HepG2 (cell line): Measurements from ENCODE around the gene MLLT10. TPM values are rescaled to one million over a fixed set of nuclear protein-coding genes. Genes with fewer than 3 reads are reported as not detected.
A peak's percentile ranks its signal among the peaks of the same experiment; 100 is the strongest.

ENCODE experiments used
- BRD4 ChIP-seq: sonication (generic); formaldehyde crosslinking; IDR thresholded peaks from 2 replicates; pipeline ENCODE4 v1.4.0; 2020; ENCODE audit warnings: missing genetic modification reagents
- EP300 ChIP-seq, 3 experiments: sonication (generic) in 1 of 3; formaldehyde crosslinking in 1 of 3; IDR thresholded peaks; 2 replicates each; pipeline versions ENCODE4 v1.5.1 to v1.6.1; 2011 to 2020; ENCODE audit warnings: low read depth in 2 of 3, low read length in 2 of 3, borderline replicate concordance in 1 of 3, improper control_type of control experiment in 1 of 3, mild to moderate bottlenecking in 1 of 3, missing genetic modification reagents in 1 of 3, moderate library complexity in 1 of 3
- FIP1L1 ChIP-seq: fragments of 200-400 bp; formaldehyde crosslinking; IDR thresholded peaks from 2 replicates; pipeline ENCODE4 v1.6.1; 2018; ENCODE audit warnings: low read depth, mild to moderate bottlenecking, low read length, moderate library complexity, borderline replicate concordance; ENCODE audit not compliant: insufficient read depth
- FOXO1 ChIP-seq: sonication (generic); formaldehyde crosslinking; IDR thresholded peaks from 2 replicates; pipeline ENCODE4 v1.4.0; 2020; ENCODE audit warnings: missing genetic modification reagents
- ISX ChIP-seq: sonication (generic); formaldehyde crosslinking; conservative IDR thresholded peaks from 2 replicates; pipeline ENCODE4 v1.5.0; 2020; ENCODE audit warnings: missing genetic modification reagents
- LBX2 ChIP-seq: sonication (generic); formaldehyde crosslinking; IDR thresholded peaks from 2 replicates; pipeline ENCODE4 v1.5.0; 2020; ENCODE audit warnings: missing genetic modification reagents, mild to moderate bottlenecking, borderline replicate concordance
- NCOR1 ChIP-seq: fragments of 200-600 bp; sonication (generic); IDR thresholded peaks from 2 replicates; pipeline ENCODE4 v1.7.0; 2017; ENCODE audit warnings: antibody characterized with exemption, low read length, borderline replicate concordance
- PAXIP1 ChIP-seq: sonication (generic); formaldehyde crosslinking; conservative IDR thresholded peaks from 2 replicates; pipeline ENCODE4 v1.4.0; 2020; ENCODE audit warnings: mild to moderate bottlenecking, missing genetic modification reagents, moderate library complexity
- PLRG1 ChIP-seq: fragments of 450-650 bp; conservative IDR thresholded peaks from 2 replicates; pipeline ENCODE4 v1.6.1; 2016
- POLR2A ChIP-seq, 2 experiments: IDR thresholded peaks; 2 replicates each; pipeline ENCODE4 v1.6.1; 2011; ENCODE audit warnings: low read depth in 2 of 2, low read length in 2 of 2, mild to moderate bottlenecking in 1 of 2, moderate library complexity in 1 of 2; ENCODE audit not compliant: insufficient read depth in 1 of 2
- PPARG ChIP-seq: conservative IDR thresholded peaks from 2 replicates; pipeline ENCODE4 v1.6.1; 2016; ENCODE audit warnings: missing biosample characterization, missing genetic modification reagents
- RFX5 ChIP-seq: IDR thresholded peaks from 2 replicates; pipeline ENCODE4 v1.6.1; 2011; ENCODE audit warnings: low read depth, low read length, improper control_type of control experiment
- THRA ChIP-seq: sonication (generic); formaldehyde crosslinking; IDR thresholded peaks from 2 replicates; pipeline ENCODE4 v1.4.0; 2020; ENCODE audit warnings: missing genetic modification reagents, borderline replicate concordance
- ZNF547 ChIP-seq: sonication (generic); formaldehyde crosslinking; IDR thresholded peaks from 2 replicates; pipeline ENCODE4 v1.5.1; 2020; ENCODE audit warnings: mild to moderate bottlenecking, missing genetic modification reagents
- ZNF570 ChIP-seq: sonication (generic); formaldehyde crosslinking; IDR thresholded peaks from 2 replicates; pipeline ENCODE4 v1.4.0; 2020; ENCODE audit warnings: mild to moderate bottlenecking, missing genetic modification reagents, borderline replicate concordance
- ZNF709 ChIP-seq: sonication (generic); formaldehyde crosslinking; IDR thresholded peaks from 2 replicates; pipeline ENCODE4 v1.5.0; 2020; ENCODE audit warnings: mild to moderate bottlenecking, missing genetic modification reagents
- polyA plus RNA-seq, 8 experiments: library from polyadenylated mRNA; depleted of rRNA in 3 of 8; stranded (reverse) in 7 of 8; unstranded in 1 of 8; fragments of >200 nt; fragmentation: Illumina TruSeq in 4 of 8; extraction: Trizol in 4 of 8; gene quantifications; 2 replicates each; pipeline versions ENCODE4 v1.2.1 to v1.2.3, GENCODE V29; 2011 to 2016; ENCODE audit warnings: low read depth in 4 of 8, missing spikeins in 1 of 8, mixed read lengths in 1 of 8; ENCODE audit not compliant: insufficient read depth in 1 of 8
- total RNA-seq, 5 experiments: library from RNA; depleted of rRNA; stranded (reverse); fragments of >200 nt; fragmentation: Illumina TruSeq; extraction: Trizol; gene quantifications; 2 replicates each; pipeline ENCODE4 v1.2.3, GENCODE V29; 2016; ENCODE audit warnings: low read depth in 1 of 5
- TF ChIP-seq, protein P1 (sequence below): sonication (generic); formaldehyde crosslinking; IDR thresholded peaks from 2 replicates; pipeline ENCODE4 v1.4.0; 2020; ENCODE audit warnings: missing genetic modification reagents, mild to moderate bottlenecking, borderline replicate concordance
- TF ChIP-seq, protein P2 (sequence below): sonication (generic); formaldehyde crosslinking; IDR thresholded peaks from 2 replicates; pipeline ENCODE4 v1.4.0; 2020; ENCODE audit warnings: missing genetic modification reagents, mild to moderate bottlenecking, borderline replicate concordance

Gene MLLT10
- total and polyA plus RNA-seq, 2 of the 13 experiments (the other 11 are each of a cell fraction or from before 2014, with no cell fraction given), result 51.3 to 84.1 TPM

DNA sequence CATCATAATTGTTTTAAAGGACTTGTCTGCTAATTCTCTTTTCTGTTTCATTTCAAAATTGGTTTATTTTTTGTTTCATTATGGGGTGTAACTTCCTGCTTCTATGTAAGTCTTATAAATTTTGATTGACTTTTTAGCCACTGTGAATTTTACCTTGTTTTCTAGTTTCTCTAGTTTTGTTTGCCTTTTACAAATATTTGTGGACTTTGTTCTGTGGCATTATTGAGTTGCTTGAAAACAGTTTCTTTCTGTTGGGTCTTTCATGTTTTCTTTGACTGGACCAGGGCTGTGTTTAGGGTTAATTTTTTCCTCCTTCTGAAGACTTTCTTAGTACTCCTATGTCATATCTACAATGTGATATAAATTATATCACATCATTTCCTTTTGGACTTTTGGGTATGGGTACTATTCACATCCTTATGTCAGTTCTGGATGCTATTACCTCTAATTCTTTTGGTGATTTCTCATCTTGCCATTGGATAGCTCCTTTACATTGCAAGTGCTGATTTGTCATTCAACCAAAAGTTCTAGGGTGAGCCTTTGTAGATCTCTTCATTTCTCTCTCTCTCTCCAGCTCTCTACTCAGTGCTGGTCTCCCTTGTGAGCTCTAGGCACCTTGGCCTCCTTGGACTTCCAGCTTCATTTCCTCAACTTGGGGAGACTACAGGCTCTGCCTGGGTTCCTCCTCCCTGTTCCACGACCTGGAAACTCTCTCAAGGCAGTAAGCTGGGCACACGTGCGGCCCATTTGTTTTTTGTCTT is 36.9 kb downstream of the MLLT10 start (continued):
- peak; percentile 93 for TF ChIP-seq PAXIP1 (CRISPR knock-in tag)
- no peak for TF ChIP-seq PLRG1
- no peak for TF ChIP-seq BRD4 (CRISPR knock-in tag)
- TF ChIP-seq, protein P1, sequence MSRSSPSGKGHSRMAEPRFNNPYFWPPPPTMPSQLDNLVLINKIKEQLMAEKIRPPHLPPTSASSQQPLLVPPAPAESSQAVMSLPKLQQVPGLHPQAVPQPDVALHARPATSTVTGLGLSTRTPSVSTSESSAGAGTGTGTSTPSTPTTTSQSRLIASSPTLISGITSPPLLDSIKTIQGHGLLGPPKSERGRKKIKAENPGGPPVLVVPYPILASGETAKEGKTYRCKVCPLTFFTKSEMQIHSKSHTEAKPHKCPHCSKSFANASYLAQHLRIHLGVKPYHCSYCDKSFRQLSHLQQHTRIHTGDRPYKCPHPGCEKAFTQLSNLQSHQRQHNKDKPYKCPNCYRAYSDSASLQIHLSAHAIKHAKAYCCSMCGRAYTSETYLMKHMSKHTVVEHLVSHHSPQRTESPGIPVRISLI (CRISPR knock-in tag), result no peak
- no peak for TF ChIP-seq ZNF570 (CRISPR knock-in tag)
- no peak for TF ChIP-seq RFX5
- TF ChIP-seq ZNF709, result no peak
- no peak for TF ChIP-seq ISX (CRISPR knock-in tag)
- no peak for TF ChIP-seq FIP1L1
- TF ChIP-seq EP300 (IDR thresholded peaks at IDR 0.05; ENCODE audit: low read depth in 2 of 2, low read length in 2 of 2), result peak in 1 of 2 experiments; percentile 77; a peak in 1 of 4 replicates
- TF ChIP-seq EP300 (CRISPR knock-in tag; IDR thresholded peaks at IDR 0.05; ENCODE audit: borderline replicate concordance), result no peak
- TF ChIP-seq FOXO1 (CRISPR knock-in tag), result peak; percentile 56; the same call in 1 of the 2 replicates
- no peak for TF ChIP-seq POLR2A (IDR thresholded peaks at IDR 0.05; ENCODE audit: insufficient read depth in 1 of 2, low read depth in 2 of 2, low read length in 2 of 2)
- TF ChIP-seq, protein P2, sequence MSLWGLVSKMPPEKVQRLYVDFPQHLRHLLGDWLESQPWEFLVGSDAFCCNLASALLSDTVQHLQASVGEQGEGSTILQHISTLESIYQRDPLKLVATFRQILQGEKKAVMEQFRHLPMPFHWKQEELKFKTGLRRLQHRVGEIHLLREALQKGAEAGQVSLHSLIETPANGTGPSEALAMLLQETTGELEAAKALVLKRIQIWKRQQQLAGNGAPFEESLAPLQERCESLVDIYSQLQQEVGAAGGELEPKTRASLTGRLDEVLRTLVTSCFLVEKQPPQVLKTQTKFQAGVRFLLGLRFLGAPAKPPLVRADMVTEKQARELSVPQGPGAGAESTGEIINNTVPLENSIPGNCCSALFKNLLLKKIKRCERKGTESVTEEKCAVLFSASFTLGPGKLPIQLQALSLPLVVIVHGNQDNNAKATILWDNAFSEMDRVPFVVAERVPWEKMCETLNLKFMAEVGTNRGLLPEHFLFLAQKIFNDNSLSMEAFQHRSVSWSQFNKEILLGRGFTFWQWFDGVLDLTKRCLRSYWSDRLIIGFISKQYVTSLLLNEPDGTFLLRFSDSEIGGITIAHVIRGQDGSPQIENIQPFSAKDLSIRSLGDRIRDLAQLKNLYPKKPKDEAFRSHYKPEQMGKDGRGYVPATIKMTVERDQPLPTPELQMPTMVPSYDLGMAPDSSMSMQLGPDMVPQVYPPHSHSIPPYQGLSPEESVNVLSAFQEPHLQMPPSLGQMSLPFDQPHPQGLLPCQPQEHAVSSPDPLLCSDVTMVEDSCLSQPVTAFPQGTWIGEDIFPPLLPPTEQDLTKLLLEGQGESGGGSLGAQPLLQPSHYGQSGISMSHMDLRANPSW (CRISPR knock-in tag), result 0 out of 2 replicates have a peak, but pooled peaks have one; percentile 45
- peak; percentile 85 for TF ChIP-seq PPARG
- no peak for TF ChIP-seq LBX2 (CRISPR knock-in tag)
- TF ChIP-seq THRA (CRISPR knock-in tag), result 0 out of 2 replicates have a peak, but pooled peaks have one; percentile 11
- TF ChIP-seq ZNF547 (CRISPR knock-in tag), result no peak
- TF ChIP-seq NCOR1, result peak; percentile 75; the same call in 1 of the 2 replicates
